ENCODE results near the gene ZNF846.

DNA sequence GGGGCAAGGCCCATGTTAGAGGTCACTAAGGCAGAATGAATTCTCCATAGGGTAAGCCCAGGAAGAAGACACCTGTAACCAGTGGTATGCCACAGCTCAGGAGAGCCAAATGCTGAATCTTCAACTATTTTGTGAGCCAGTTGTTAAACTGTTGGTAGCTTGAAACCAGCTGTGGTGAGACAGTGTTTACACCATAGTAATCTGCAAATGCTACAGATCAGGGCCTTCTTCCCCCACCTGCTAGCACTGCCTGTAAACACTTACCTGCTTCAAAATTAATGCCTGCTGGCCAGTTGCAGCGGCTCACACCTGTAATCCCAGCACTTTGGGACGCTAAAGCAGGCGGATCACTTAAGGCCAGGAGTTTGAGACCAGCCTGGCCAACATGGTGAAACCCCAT, 38.3 kb upstream of the ZNF846 start:
- TF ChIP-seq, protein P1, sequence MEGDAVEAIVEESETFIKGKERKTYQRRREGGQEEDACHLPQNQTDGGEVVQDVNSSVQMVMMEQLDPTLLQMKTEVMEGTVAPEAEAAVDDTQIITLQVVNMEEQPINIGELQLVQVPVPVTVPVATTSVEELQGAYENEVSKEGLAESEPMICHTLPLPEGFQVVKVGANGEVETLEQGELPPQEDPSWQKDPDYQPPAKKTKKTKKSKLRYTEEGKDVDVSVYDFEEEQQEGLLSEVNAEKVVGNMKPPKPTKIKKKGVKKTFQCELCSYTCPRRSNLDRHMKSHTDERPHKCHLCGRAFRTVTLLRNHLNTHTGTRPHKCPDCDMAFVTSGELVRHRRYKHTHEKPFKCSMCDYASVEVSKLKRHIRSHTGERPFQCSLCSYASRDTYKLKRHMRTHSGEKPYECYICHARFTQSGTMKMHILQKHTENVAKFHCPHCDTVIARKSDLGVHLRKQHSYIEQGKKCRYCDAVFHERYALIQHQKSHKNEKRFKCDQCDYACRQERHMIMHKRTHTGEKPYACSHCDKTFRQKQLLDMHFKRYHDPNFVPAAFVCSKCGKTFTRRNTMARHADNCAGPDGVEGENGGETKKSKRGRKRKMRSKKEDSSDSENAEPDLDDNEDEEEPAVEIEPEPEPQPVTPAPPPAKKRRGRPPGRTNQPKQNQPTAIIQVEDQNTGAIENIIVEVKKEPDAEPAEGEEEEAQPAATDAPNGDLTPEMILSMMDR (conservative IDR thresholded peaks at IDR 0.05; ENCODE audit: low read length): no peak
- no peak for TF ChIP-seq EZH2phosphoT487 (IDR thresholded peaks at IDR 0.05; ENCODE audit: borderline replicate concordance)

Data from Loucy (cell line).